K562 (cell line): ENCODE results near the gene SUFU. TPM values are rescaled to one million over a fixed set of nuclear protein-coding genes. Genes with fewer than 3 reads are reported as not detected.
A peak's percentile ranks its signal among the peaks of the same experiment; 100 is the strongest.

Experiments
- ERF ChIP-seq: fragments of 450-650 bp; formaldehyde crosslinking; IDR thresholded peaks from 2 replicates; pipeline ENCODE4 v1.4.0; 2020; ENCODE audit warnings: mild to moderate bottlenecking, mixed read lengths
- FIP1L1 ChIP-seq: fragments of 200-400 bp; formaldehyde crosslinking; IDR thresholded peaks from 2 replicates; pipeline ENCODE4 v1.6.1; 2018; ENCODE audit warnings: mild to moderate bottlenecking, low read depth, low read length; ENCODE audit not compliant: poor library complexity, severe bottlenecking
- FOSL1 ChIP-seq: fragments of 200-800 bp; sonication (Bioruptor generic); conservative IDR thresholded peaks from 2 replicates; pipeline ENCODE4 v1.6.1; 2016; ENCODE audit warnings: missing genetic modification characterization, missing compliant biosample characterization
- FOXA1 ChIP-seq: fragments of 450-650 bp; IDR thresholded peaks from 2 replicates; pipeline ENCODE4 v1.6.1; 2016; ENCODE audit warnings: mild to moderate bottlenecking, borderline replicate concordance
- GTF3C2 ChIP-seq: IDR thresholded peaks from 3 replicates; pipeline ENCODE4 v1.6.1; 2011; ENCODE audit warnings: borderline replicate concordance, mild to moderate bottlenecking, moderate library complexity; ENCODE audit not compliant: insufficient read length; ENCODE audit errors: extremely low read depth
- MAZ ChIP-seq, 2 experiments: fragments of 450-650 bp in 1 of 2; sonication (generic) in 1 of 2; formaldehyde crosslinking; IDR thresholded peaks in 1 of 2; conservative IDR thresholded peaks in 1 of 2; 2 replicates each; pipeline versions ENCODE4 v1.4.0 to v1.5.0; 2020; ENCODE audit warnings: mild to moderate bottlenecking in 1 of 2, missing genetic modification reagents in 1 of 2
- OTX1 ChIP-seq: fragments of 450-650 bp; formaldehyde crosslinking; IDR thresholded peaks from 2 replicates; pipeline ENCODE4 v1.4.0; 2022; ENCODE audit warnings: mild to moderate bottlenecking
- PTRF ChIP-seq: fragments of 450-650 bp; IDR thresholded peaks from 2 replicates; pipeline ENCODE4 v1.6.1; 2016; ENCODE audit warnings: mild to moderate bottlenecking, missing genetic modification characterization, missing compliant biosample characterization
- RBM17 ChIP-seq: fragments of 200-400 bp; formaldehyde crosslinking; IDR thresholded peaks from 2 replicates; pipeline ENCODE4 v1.6.1; 2017; ENCODE audit warnings: low read depth, mild to moderate bottlenecking, low read length, borderline replicate concordance
- RNF219 ChIP-seq: fragments of 250-450 bp; sonication (Bioruptor Pico); IDR thresholded peaks from 2 replicates; pipeline ENCODE4 v1.5.0; 2022; ENCODE audit warnings: mild to moderate bottlenecking
- SETDB1 ChIP-seq: IDR thresholded peaks from one replicate; pipeline ENCODE4 v1.6.1; 2012; ENCODE audit warnings: low read length, control low read depth, inconsistent platforms
- SRF ChIP-seq, 2 experiments: fragments of 250-450, 450-650 bp in 1 of 2; sonication (Bioruptor Pico) in 1 of 2; sonication (generic) in 1 of 2; formaldehyde crosslinking; IDR thresholded peaks; 2 replicates each; pipeline versions ENCODE4 v1.5.0 to v1.5.1; 2020 to 2022; ENCODE audit warnings: mild to moderate bottlenecking in 1 of 2, missing genetic modification reagents in 1 of 2
- TFAP4 ChIP-seq: sonication (generic); formaldehyde crosslinking; IDR thresholded peaks from 2 replicates; pipeline ENCODE4 v1.8.0; 2022; ENCODE audit warnings: missing genetic modification reagents, mild to moderate bottlenecking, moderate library complexity, borderline replicate concordance
- ZBTB7A ChIP-seq: IDR thresholded peaks from 2 replicates; pipeline ENCODE4 v1.6.1; 2011; ENCODE audit warnings: low read depth, mild to moderate bottlenecking, low read length, moderate library complexity, borderline replicate concordance; ENCODE audit not compliant: control insufficient read depth
- ZNF445 ChIP-seq: fragments of 250-450 bp; sonication (Bioruptor Pico); IDR thresholded peaks from 2 replicates; pipeline ENCODE4 v1.4.0; 2020; ENCODE audit warnings: low read depth, mild to moderate bottlenecking, moderate library complexity
- ZNF695 ChIP-seq: fragments of 450-650 bp; formaldehyde crosslinking; IDR thresholded peaks from 2 replicates; pipeline ENCODE4 v1.4.0; 2020; ENCODE audit warnings: mild to moderate bottlenecking, moderate library complexity
- ZNF740 ChIP-seq, 3 experiments: fragments of 200-800 bp in 1 of 3; sonication (Bioruptor generic) in 1 of 3; sonication (generic) in 1 of 3; formaldehyde crosslinking in 1 of 3; IDR thresholded peaks; 2 replicates each; pipeline versions ENCODE4 v1.6.1 to v1.8.0; 2016 to 2022; ENCODE audit warnings: mild to moderate bottlenecking in 2 of 3, missing compliant biosample characterization in 2 of 3, missing genetic modification characterization in 2 of 3, missing genetic modification reagents in 1 of 3
- polyA plus RNA-seq, 8 experiments: library from polyadenylated mRNA; depleted of rRNA in 4 of 8; stranded (reverse) in 5 of 8; unstranded in 3 of 8; fragments of >200 nt; fragmentation: Nextera tagmentation in 2 of 8; fragmentation: Illumina TruSeq in 1 of 8; extraction: Ambion mirVana in 2 of 8; extraction: Trizol in 1 of 8; gene quantifications; 2 replicates each; pipeline versions ENCODE4 v1.2.1 to v1.2.3, GENCODE V29; 2011 to 2014; ENCODE audit warnings: inconsistent platforms in 1 of 8, missing spikeins in 1 of 8
- total RNA-seq, 7 experiments: library from RNA; depleted of rRNA in 6 of 7; stranded (reverse); fragments of >200 nt in 6 of 7; fragmentation: Illumina TruSeq in 2 of 7; extraction: Trizol in 2 of 7; gene quantifications; 2 replicates each; pipeline versions ENCODE4 v1.2.1 to v1.2.3, GENCODE V29; 2011 to 2021; ENCODE audit warnings: low replicate concordance in 1 of 7

The SUFU gene
- total and polyA plus RNA-seq, 9 of the 15 experiments (the other 6 are each of a cell fraction or from before 2014, with no cell fraction given), result 0.59 to 6.3 (median 0.82) TPM

GRCh38 chr10:102461187-102462054, 42.4 kb upstream of the SUFU start (continued):
- 0 out of 2 replicates have a peak, but pooled peaks have one; percentile 33 for TF ChIP-seq FOSL1 (tag)
- peak; percentile 40; the same call in 1 of the 2 replicates for TF ChIP-seq ZBTB7A
- TF ChIP-seq SETDB1, result no peak
- TF ChIP-seq ERF (CRISPR knock-in tag), result no peak
- peak; percentile 93 to 98 for TF ChIP-seq MAZ (CRISPR knock-in tag; conservative IDR thresholded peaks at IDR 0.05 in 1 of 2, IDR thresholded peaks at IDR 0.05 in 1 of 2)
- no peak for TF ChIP-seq SRF (CRISPR knock-in tag; IDR thresholded peaks at IDR 0.05)
- TF ChIP-seq TFAP4 (CRISPR knock-in tag), result peak; percentile 97
- no peak for TF ChIP-seq ZNF695
- TF ChIP-seq ZNF445 (CRISPR knock-in tag), result no peak
- no peak for TF ChIP-seq GTF3C2
- TF ChIP-seq PTRF (tag), result no peak
- TF ChIP-seq ZNF740 (CRISPR knock-in tag; IDR thresholded peaks at IDR 0.05), result no peak
- TF ChIP-seq ZNF740 (tag; IDR thresholded peaks at IDR 0.05), result no peak
- TF ChIP-seq RNF219 (CRISPR knock-in tag), result no peak
- TF ChIP-seq FOXA1, result no peak
- no peak for TF ChIP-seq FIP1L1
- no peak for TF ChIP-seq OTX1 (CRISPR knock-in tag)
- no peak for TF ChIP-seq RBM17
